Activated CD4-positive, alpha-beta T cell treated with anti-CD3 and anti-CD28 coated beads, Interleukin-2, amount 50 U/mL, for 1 hour (primary cell): ENCODE results near the gene TLE4.

Source experiments
- DNase-seq: peaks from one replicate; pipeline ENCODE4 v3.0.0-alpha.2; 2020

TLE4 gene

DNA sequence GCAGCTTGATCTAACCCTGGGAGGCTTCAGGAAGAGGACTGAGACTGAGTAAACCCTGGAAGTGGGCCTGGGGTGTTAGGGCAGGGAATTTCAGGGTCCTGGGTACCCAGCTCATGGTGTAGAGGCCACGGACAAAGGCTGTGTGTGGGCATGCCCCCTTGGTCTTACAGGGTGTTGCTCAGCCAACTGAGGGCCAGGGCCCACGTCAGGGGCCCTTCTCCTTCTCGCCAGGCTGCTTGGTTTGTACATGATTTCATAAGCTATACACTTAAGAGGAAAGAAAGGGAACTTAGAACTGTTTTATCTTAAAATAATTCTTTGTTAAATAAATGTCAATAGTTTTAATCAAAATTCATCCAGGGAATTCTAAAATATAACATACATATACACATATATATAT lies 95.4 kb downstream of the TLE4 start:
- no peak for DNase-seq

- DNase-seq = no peak
Measured at GRCh38 chr9:79667817-79668436, 96.2 kb downstream of the TLE4 start.

- no peak for DNase-seq
Measured at GRCh38 chr9:79668956-79669355, 97.2 kb downstream of the TLE4 start.

- no peak for DNase-seq
Measured at GRCh38 chr9:79670269-79670961, 98.7 kb downstream of the TLE4 start.

- no peak for DNase-seq
Measured at GRCh38 chr9:79671558-79671957, 99.8 kb downstream of the TLE4 start.

DNA sequence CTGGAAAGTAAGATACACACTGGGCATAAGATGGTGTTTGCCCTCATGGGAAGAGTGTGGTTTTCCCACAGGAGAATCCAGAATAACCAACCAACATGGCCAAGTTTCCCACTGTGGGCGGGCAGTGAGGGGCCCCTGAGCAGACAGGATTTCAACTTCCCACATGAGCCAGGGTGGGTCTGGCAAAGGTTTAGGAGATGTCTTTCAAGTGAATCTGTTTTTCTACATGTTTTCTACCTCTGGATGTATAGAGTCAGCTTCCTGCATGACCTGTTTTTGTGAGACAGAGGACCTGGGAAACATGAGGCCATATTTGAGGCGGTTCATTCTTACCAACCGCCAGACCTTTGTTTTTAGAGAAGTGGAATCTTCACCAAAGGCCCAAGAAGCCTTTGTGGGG lies 100.5 kb downstream of the TLE4 start:
- DNase-seq = no peak

GRCh38 chr9:79672891-79673290 lies 101.1 kb downstream of the TLE4 start:
- no peak for DNase-seq

DNA sequence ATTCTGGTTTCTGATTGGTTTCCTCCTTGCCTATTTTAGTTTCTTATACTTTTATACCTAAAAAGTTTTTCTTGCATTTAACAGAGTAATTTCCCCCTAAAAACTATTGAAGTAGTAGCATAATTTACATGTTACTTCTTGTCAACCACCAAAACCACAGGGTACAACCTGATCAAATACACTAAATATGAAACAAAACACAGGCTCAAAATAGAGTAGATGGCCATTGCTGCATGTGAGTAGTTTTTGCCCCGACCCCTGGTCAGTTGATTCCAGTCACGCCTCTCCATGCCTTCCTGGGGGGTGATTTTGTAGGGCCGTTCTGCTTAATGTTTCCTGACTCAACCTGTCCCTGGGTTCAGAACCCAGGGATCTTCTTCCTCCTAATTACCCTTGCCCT lies 101.8 kb downstream of the TLE4 start:
- DNase-seq = no peak

DNA sequence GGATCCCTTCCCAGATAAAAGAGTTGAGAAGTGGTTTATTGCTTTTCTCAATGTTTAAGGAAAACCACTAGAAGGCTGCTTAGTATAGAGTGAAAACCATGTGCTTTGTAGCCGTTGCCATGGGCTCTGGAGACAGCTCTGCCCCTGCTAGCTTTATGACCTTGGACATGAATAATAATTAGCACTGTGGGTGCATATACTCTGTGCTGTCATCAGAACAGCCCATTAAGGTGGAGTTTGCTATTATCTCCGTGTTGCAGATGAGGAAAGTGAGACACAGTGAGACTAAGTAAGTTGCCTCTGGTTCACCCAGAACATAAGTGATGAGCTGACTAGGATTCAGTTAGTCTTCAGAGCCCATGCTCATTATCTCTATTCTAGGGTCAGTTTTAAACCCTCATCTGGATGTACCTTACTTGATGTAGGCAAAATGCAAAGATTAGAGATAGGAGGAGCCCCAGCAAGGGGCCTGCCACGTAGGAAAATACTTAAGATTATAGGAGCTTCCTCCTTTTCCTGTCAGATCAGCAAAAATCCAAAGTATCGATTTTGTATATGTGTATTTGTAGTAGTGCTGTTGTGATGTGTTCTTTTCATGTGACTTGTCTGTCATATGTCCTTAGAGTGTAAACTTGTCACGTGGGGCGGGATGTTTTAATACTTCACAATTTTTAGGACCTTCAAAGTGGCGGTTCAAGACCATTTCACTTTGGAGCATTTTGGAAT lies 102.5 kb downstream of the TLE4 start:
- DNase-seq = no peak

GRCh38 chr9:79681576-79681975 lies 109.8 kb downstream of the TLE4 start:
- no peak for DNase-seq

GRCh38 chr9:79682076-79682736 lies 110.4 kb downstream of the TLE4 start:
- DNase-seq = no peak

DNA sequence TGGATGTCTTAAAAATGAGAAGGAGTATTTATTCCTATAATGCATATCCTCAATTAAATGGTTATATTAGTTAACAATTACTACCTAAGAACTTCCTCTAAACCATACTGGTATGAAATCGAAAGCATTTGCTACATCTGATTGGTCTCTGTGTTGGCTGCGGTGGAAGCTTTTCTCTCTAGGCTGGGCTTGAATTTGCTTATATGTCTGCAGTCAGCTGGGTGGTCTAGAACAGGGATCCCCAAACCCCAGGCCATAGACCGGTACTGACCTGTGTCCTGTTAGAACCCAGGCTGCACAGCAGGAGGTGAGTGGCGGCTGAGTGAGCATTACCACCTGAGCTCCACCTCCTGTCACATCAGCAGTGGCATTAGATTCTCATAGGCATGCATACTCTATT lies 112.3 kb downstream of the TLE4 start:
- no peak for DNase-seq

DNA sequence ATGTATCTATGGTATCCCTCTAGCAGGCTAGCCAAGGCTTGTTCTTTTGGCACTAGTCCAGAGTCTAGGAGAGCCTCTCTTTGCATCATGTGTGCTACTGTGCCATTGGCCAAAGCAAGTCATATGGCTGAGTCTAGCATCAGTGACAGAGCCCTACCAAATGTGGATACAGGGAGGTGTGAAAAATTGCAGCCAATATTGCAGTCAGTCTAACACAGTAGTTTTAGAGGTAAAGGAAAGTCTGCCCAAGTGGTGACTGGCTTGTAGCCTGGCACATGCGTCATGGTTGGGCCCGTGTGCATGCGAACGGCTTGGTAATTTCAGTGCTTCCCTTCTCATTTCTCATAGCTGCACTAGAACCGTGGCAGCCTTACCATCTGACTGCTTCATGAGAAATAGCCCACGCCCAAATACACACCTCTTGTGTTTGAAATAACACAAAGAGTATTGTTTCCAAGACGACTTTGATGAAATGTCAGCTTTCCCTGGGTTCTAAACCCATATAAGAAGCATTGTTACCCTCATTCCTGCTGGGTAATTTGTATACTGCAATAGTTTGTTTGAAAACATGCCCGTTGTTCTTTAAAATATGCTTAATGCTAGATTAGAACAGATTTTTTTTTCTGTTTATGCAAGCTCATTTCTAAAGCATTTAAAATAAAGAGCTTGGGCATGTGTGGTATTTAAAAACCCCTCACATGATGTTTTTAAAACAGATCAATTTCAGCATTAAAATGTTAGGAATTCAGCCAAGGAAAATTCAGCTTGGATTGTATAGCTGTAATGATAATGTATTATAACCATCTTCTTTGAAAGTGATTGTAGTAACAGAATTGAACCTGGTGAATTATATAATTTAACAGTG lies 113.2 kb downstream of the TLE4 start:
- no peak for DNase-seq

- DNase-seq = no peak
Measured at GRCh38 chr9:79685577-79685976, 113.8 kb downstream of the TLE4 start.

GRCh38 chr9:79686381-79687130 lies 114.8 kb downstream of the TLE4 start:
- no peak for DNase-seq

- no peak for DNase-seq
Measured at GRCh38 chr9:79687131-79687447, 115.3 kb downstream of the TLE4 start.

GRCh38 chr9:79688363-79688762 lies 116.6 kb downstream of the TLE4 start:
- no peak for DNase-seq

DNA sequence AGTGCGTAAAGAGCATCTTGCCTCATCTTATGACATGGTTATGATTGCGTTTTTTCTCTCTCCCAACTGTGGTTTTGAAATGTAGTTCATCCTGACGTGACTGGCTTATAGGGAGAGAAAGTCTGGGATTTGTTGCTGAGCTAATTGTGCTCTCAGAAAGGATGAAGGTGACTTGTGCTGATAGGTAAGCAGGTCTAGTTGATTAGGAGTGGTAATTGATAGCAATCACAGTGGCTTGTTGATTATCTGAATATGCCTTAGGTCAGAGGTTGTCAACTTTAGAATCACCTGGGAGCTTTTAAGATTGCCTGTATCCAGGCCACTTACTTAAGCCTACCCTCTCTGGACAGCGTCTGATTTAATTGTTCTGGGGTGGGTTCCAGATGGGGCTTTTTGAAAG lies 117.8 kb downstream of the TLE4 start:
- DNase-seq = no peak

DNA sequence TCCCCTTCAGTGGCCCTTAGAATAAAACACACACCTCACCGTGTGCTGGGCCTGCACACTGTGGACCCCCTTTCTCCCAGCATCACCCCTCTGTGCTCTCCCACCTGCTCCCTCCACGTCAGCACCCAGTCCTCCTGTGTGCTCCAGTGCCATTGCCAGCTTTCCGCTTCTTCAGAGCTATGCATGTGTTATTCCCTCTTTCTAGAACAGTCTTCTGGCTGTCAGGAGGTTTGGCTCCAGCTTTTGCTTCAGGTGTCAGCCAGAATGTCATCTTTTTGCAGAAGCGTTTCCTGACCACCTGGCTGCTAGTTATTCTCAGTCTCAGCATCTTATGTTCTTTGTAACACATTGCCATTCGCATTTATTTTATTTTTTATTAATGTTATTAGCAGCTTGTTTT lies 119.7 kb downstream of the TLE4 start:
- no peak for DNase-seq

GRCh38 chr9:79692857-79693571 lies 121.2 kb downstream of the TLE4 start:
- DNase-seq = no peak

- DNase-seq = no peak
Measured at GRCh38 chr9:79693750-79694149, 122.0 kb downstream of the TLE4 start.

- no peak for DNase-seq
Measured at GRCh38 chr9:79694208-79694607, 122.4 kb downstream of the TLE4 start.
